HG02885 (cell line): ENCODE measurements around the gene ZDHHC14.
"Not testable (repeated sequence)": the region's sequence is repeated elsewhere in the genome, so short reads cannot be mapped to it uniquely, and the experiment has no call there.

ENCODE experiments used
- ATAC-seq: cut with Tn5 transposase; IDR thresholded peaks from one replicate; pipeline ENCODE4 v1.9.1; 2021; ENCODE audit warnings: mild to moderate bottlenecking; ENCODE audit not compliant: unreplicated experiment, poor library complexity

Gene ZDHHC14

GRCh38 chr6:157380779-157381561, at the start of gene ZDHHC14:
TSS of gene ZDHHC14 (plus strand) at chr6:157381190.
- peak; percentile 79 for ATAC-seq

- ATAC-seq: no peak
These were observed 48.2 kb upstream of the ZDHHC14 start for GRCh38 chr6:157332813-157333212.

- no peak for ATAC-seq
These were observed 47.5 kb upstream of the ZDHHC14 start for GRCh38 chr6:157333537-157333936.

DNA sequence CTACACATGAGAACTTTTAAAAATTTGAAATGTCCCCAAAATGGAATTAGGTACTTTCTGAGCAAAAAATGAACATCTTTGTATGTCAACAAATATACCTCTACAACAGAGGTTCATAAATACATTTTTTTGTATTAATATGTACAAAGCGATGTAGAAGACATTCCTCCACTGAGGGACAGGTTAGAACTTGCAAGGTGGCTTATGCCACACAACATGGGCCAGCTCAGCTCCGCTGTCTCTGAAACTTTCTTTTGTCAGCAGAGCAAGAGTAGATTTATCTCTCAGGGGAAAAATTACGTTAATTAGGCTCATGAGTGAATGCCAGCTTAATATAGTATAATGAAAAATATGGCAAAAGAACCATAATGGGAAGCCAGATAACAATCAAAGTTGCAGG, 47.0 kb upstream of the ZDHHC14 start:
- no peak for ATAC-seq

- no peak for ATAC-seq
These were observed 45.2 kb upstream of the ZDHHC14 start for GRCh38 chr6:157335829-157336228.

DNA sequence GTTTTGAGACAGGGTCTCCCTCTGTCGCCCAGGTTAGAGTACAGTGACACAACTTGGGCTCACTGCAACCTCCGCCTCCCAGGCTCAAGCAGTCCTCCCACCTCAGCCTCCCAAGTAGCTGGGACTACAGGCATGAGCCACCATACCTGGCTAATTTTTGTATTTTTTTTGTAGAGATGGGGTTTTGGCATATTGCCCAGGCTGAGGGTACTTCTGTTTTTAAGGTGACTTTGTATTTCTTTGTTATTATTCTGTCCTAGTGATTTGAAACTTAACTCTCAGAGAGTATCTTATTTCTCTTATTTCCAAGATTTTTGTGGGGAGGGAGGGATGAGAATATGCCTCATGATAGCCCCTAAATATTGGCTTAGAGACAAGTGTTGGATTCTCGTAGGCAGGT, 43.7 kb upstream of the ZDHHC14 start:
- ATAC-seq: not testable (repeated sequence)

- no peak for ATAC-seq
These were observed 43.2 kb upstream of the ZDHHC14 start for GRCh38 chr6:157337751-157338150.

DNA sequence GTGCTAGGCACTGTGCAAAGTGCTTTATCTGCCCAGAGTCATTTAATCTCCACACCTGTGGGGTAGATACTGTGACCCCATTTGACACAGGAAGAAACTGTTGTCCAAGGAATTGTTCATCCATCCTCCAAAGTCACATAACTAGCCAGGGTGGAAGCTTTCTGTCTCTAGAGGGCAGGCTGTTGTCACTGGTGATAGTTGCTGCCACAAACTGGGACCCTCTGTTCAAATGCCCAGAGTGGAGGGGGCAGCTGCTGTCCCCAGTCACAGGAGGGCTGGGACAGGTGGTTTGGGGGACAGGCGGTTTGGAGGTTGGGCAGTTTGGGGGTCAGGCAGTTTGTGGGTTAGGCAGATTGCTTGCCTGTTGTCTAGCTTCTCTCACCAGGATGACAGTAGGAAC, 41.6 kb upstream of the ZDHHC14 start:
- no peak for ATAC-seq

- no peak for ATAC-seq
These were observed 37.3 kb upstream of the ZDHHC14 start for GRCh38 chr6:157343732-157344131.

DNA sequence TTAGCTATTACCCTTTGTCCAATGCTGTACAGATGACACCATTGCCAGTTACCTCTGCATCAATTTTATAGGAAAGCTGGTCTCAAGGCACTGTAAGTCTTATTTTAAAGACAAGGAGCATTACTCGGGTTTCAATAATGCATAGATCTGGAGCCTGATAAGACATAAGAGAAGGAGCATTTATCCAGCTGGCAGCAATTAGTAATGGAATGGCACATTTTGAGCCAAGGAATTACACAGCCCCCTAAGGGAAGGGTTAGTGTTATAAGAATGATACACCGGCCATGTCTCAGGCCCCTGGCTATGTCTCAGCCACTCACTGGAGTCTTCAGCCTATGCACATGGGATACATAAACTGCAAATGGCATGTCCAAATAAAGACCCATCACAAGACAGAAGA, 34.6 kb upstream of the ZDHHC14 start:
- no peak for ATAC-seq

- no peak for ATAC-seq
These were observed 22.7 kb upstream of the ZDHHC14 start for GRCh38 chr6:157358287-157358686.

DNA sequence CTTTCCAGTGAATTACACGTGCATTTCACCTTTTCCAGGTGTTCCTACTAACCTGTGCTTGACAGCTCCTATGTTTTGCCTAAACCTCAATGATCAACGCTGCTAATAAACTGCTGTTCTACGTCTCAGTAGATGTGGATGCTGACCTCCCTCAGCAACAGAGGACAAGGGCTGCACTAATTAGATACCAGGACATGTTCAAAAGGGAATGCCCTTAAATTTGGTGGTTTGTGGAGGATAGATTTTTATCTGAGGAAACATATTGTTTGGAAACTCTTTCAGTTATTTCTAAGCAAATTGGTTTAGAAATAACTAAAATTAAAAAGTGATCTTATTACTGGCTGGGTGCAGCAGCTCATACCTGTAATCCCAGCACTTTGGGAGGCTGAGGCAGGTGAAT, 19.1 kb upstream of the ZDHHC14 start:
- ATAC-seq: no peak

DNA sequence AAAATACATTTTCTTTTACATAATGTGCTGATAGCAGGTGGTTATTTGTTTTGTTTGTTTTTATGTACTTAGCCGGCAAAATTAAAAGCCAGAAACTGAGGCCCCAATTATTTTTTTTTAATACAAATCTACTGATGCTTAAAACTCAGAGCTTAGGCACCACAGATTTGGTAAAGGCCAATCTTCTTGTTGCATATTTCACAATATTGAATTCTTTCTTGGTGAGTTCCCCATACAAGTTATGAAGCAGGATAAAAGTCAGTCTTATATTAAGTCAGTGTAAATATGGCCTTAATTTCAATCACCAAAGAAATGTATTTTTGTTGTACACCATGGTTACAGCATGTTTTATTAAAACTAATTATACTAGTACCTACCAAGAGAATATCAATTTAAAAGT, 16.3 kb upstream of the ZDHHC14 start:
- ATAC-seq: no peak

DNA sequence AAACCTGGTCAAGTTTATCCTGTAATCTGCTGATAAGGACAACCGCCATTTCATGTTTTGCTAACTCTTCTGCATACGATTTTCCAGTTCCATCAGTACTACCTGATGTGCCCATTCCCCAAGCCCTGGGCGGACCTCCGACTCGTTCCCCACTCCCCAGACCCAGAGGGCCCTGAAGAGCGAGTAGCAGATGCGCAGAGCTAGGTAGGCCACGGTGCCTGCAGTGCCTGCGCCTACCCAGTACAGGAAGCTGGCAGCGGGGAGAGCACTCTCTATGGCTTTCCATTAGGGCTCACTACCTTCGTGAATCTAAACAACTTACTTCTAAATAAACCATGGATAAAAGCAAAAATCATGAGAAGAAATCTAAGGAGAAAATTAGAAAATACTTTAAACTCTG, 14.3 kb upstream of the ZDHHC14 start:
- no peak for ATAC-seq

DNA sequence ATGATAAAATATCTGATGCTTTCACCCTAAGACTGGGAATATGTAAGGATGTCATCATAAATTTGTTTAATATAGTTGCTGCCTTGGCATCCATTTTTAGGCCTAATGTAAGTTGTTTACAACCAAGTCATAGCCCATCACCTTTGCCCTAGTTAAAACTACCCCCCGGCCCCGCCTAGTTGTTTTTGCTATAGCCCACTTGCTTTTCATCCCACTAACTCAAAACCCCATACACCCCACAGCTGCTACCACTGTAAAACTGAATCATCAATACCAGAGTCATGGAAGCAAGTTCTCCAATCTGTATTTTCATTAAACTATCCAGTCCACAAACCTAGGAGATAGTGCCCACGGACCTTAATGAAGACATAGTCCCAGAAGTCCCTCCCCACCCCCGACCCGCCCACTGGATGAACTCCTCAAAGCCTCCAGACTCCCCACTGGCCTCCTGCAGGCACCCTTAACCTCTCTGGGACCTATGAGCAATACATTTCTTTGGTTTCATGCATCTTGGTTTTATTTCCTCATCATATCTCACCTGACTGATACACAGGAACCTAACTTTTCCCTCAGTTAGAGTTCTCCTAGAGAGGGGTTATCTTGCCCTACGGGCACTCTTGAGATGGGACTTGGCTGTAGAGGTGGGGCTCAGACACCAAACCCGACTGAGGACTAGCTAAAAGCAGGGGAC, 12.5 kb upstream of the ZDHHC14 start:
- no peak for ATAC-seq

- ATAC-seq: no peak
These were observed 10.2 kb upstream of the ZDHHC14 start for GRCh38 chr6:157370755-157371154.

- no peak for ATAC-seq
These were observed 8.3 kb upstream of the ZDHHC14 start for GRCh38 chr6:157372501-157373280.

GRCh38 chr6:157374889-157375443, 6.0 kb upstream of the ZDHHC14 start:
- ATAC-seq: no peak

DNA sequence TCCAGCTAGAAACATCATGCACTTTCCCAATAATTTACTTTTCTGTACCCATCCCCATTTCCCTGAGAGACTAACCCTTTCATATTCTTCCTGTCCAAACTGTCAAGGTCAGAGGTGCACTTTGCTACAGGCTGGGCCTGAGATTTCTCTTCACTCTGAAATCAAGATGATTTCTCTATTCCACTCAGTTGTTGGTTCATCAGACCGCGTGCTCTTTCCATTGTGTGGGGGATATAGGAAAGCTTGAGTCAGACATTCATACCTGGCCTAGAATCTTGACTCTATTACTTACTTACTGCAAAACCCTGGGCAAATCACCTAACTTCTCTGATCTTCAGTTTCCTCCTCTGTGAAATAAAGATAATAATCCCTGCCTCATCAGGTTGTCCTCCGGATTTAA, 4.7 kb upstream of the ZDHHC14 start:
- ATAC-seq: no peak

DNA sequence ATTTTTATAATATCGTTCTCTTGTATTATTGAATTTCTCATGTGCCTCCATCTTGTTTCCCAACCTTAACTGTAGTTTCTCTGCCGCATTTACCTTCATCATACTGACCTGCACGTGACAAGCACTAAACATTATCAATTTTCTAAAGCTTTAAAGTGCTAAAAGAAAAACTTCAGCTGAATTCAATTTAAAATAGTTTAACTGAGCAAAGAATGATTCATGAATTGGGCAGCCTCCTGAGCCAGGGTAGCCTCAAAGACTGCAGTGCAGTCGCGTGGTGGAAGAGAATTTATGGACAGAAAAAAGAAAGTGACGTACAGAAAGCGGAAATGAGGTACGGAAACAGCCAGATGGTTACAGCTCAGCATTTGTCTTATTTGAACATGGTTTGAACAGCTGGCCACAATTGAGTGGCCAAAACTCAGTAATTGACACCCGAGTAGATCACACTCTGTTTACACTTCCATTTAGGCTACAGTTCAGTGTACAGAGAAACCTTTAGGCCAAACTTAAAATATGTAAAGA, 4.2 kb upstream of the ZDHHC14 start:
- ATAC-seq: no peak
